ENCODE measurements around the gene DVL3.
"Not testable (repeated sequence)": the region's sequence is repeated elsewhere in the genome, so short reads cannot be mapped to it uniquely, and the experiment has no call there.

DVL3 gene

GRCh38 chr3:184154885-184155643, at the start of gene DVL3:
DVL3 (plus strand) TSS chr3:184155377; CDS start chr3:184155636, 259 bp downstream.
- peak within 1 kb of the TSS; percentile 87 for H3K4me3 ChIP-seq (ENCODE audit: low read depth, low read length)

GRCh38 chr3:184110316-184110725, 44.9 kb upstream of the DVL3 start:
- H3K4me3 ChIP-seq (ENCODE audit: low read depth, low read length) = no peak overlapping the region

GRCh38 chr3:184116017-184116416, 39.2 kb upstream of the DVL3 start:
- no peak overlapping the region for H3K4me3 ChIP-seq (ENCODE audit: low read depth, low read length)

GRCh38 chr3:184117636-184118035, 37.5 kb upstream of the DVL3 start:
- H3K4me3 ChIP-seq (ENCODE audit: low read depth, low read length) = no peak overlapping the region

GRCh38 chr3:184121031-184121430, 34.1 kb upstream of the DVL3 start:
- not testable (repeated sequence) for H3K4me3 ChIP-seq (ENCODE audit: low read depth, low read length)

- H3K4me3 ChIP-seq (ENCODE audit: low read depth, low read length) = no peak overlapping the region
Observed at GRCh38 chr3:184126006-184126405, 29.2 kb upstream of the DVL3 start.

- H3K4me3 ChIP-seq (ENCODE audit: low read depth, low read length) = no peak overlapping the region
Observed at GRCh38 chr3:184129012-184129411, 26.2 kb upstream of the DVL3 start.

GRCh38 chr3:184132945-184133344, 22.2 kb upstream of the DVL3 start:
- no peak overlapping the region for H3K4me3 ChIP-seq (ENCODE audit: low read depth, low read length)

- peak overlapping the region; percentile 97 for H3K4me3 ChIP-seq (ENCODE audit: low read depth, low read length)
Observed at GRCh38 chr3:184133840-184134745, 21.1 kb upstream of the DVL3 start.

- H3K4me3 ChIP-seq (ENCODE audit: low read depth, low read length) = peak overlapping the region; percentile 97
Observed at GRCh38 chr3:184134746-184135148, 20.4 kb upstream of the DVL3 start.

- peak within 1 kb of the TSS; percentile 97 for H3K4me3 ChIP-seq (ENCODE audit: low read depth, low read length)
Observed at GRCh38 chr3:184135149-184135910, 19.8 kb upstream of the DVL3 start, which contains the start of gene EIF2B5. EIF2B5 (plus strand) TSS chr3:184135358; CDS start chr3:184135386, 28 bp downstream.

GRCh38 chr3:184135911-184136260, 19.3 kb upstream of the DVL3 start:
- peak overlapping the region; percentile 97 for H3K4me3 ChIP-seq (ENCODE audit: low read depth, low read length)

GRCh38 chr3:184140436-184140835, 14.7 kb upstream of the DVL3 start:
- no peak overlapping the region for H3K4me3 ChIP-seq (ENCODE audit: low read depth, low read length)

GRCh38 chr3:184142199-184142598, 13.0 kb upstream of the DVL3 start:
- H3K4me3 ChIP-seq (ENCODE audit: low read depth, low read length) = no peak overlapping the region

- H3K4me3 ChIP-seq (ENCODE audit: low read depth, low read length) = no peak overlapping the region
Observed at GRCh38 chr3:184143327-184143726, 11.8 kb upstream of the DVL3 start.

GRCh38 chr3:184144505-184144904, 10.7 kb upstream of the DVL3 start:
- no peak overlapping the region for H3K4me3 ChIP-seq (ENCODE audit: low read depth, low read length)

- H3K4me3 ChIP-seq (ENCODE audit: low read depth, low read length) = no peak overlapping the region
Observed at GRCh38 chr3:184145111-184145524, 10.1 kb upstream of the DVL3 start.

GRCh38 chr3:184145751-184146270, 9.4 kb upstream of the DVL3 start:
- H3K4me3 ChIP-seq (ENCODE audit: low read depth, low read length) = no peak overlapping the region

GRCh38 chr3:184148076-184148475, 7.1 kb upstream of the DVL3 start:
- no peak overlapping the region for H3K4me3 ChIP-seq (ENCODE audit: low read depth, low read length)

- no peak overlapping the region for H3K4me3 ChIP-seq (ENCODE audit: low read depth, low read length)
Observed at GRCh38 chr3:184149123-184149522, 6.1 kb upstream of the DVL3 start.

GRCh38 chr3:184149770-184150169, 5.4 kb upstream of the DVL3 start:
- H3K4me3 ChIP-seq (ENCODE audit: low read depth, low read length) = not testable (repeated sequence)

Data from iPS-11a (cell line).